ENCODE data around the gene XG. TPM values are rescaled to one million over a fixed set of nuclear protein-coding genes. Genes with fewer than 3 reads are reported as not detected.

XG gene
- total and polyA plus RNA-seq, 5 donors from 2014 or later = not detected

Other genes starting within 250 kb of the XG start
- 286 TPM for gene CD99, start 60.7 kb upstream of the XG start, total RNA-seq
- gene CD99, start 60.7 kb upstream of the XG start, polyA plus RNA-seq = 100 to 1,000 TPM; 291 to 459 (median 385) TPM
- not detected for gene GYG2, start 76.9 kb downstream of the XG start, total RNA-seq
- gene GYG2, start 76.9 kb downstream of the XG start, polyA plus RNA-seq = not detected
- gene ARSD, start 177.3 kb downstream of the XG start, total RNA-seq = 1.5 TPM
- gene ARSD, start 177.3 kb downstream of the XG start, polyA plus RNA-seq = 1 to 10 TPM in 2 of 4 donors, under 1 TPM in 2; 0.67 to 1.8 (median 1.2) TPM

Data from CD4-positive, CD25-positive, alpha-beta regulatory T cell (primary cell).